ENCODE results near the gene ZMYND8.

DNA sequence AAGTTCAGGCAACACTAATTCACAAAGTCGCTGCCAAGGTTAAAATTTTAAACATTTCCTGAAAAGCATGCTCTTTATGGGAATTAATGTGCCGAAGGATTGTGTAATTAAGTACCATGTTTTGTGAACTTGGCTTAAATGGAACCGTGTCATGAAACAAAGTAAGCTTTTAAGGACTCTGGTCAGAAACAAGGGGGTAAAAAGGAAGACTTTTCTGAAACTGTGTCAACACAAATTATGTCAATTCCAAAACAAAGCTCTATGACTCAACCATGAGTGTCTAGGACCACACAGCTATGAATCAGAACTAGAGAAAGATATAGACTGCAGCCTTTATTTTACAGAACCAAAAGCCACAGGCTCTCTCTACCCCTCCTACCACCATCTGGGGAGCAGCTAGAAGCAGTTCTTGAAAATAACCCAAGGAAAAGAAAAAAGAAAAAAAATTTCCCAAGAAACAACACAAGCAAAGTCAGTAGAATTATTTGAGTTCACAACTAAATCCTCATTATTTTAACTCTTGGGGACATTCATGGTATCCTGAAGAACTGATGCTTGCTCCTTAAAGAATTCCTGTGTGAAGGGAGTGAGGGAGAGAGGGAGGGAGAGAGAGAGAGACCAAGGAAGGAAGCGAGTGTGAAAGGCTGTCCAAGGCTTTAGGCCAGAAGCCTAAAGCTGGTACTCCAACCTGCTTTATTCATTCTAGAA is 81.9 kb downstream of the ZMYND8 start:
- TF ChIP-seq, protein P1, sequence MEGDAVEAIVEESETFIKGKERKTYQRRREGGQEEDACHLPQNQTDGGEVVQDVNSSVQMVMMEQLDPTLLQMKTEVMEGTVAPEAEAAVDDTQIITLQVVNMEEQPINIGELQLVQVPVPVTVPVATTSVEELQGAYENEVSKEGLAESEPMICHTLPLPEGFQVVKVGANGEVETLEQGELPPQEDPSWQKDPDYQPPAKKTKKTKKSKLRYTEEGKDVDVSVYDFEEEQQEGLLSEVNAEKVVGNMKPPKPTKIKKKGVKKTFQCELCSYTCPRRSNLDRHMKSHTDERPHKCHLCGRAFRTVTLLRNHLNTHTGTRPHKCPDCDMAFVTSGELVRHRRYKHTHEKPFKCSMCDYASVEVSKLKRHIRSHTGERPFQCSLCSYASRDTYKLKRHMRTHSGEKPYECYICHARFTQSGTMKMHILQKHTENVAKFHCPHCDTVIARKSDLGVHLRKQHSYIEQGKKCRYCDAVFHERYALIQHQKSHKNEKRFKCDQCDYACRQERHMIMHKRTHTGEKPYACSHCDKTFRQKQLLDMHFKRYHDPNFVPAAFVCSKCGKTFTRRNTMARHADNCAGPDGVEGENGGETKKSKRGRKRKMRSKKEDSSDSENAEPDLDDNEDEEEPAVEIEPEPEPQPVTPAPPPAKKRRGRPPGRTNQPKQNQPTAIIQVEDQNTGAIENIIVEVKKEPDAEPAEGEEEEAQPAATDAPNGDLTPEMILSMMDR (IDR thresholded peaks at IDR 0.05; ENCODE audit: control extremely low read depth in 1 of 3, insufficient read depth in 1 of 3, low read depth in 1 of 3, low read length in 3 of 3) = no peak
- TF ChIP-seq RNF2 (IDR thresholded peaks at IDR 0.05; ENCODE audit: borderline replicate concordance, low read depth, low read length, missing control alignments, poor library complexity, severe bottlenecking) = no peak
- TF ChIP-seq EP300 (IDR thresholded peaks at IDR 0.05; ENCODE audit: borderline replicate concordance in 1 of 2, low read depth in 2 of 2, low read length in 2 of 2) = no peak
- no peak for TF ChIP-seq POLR2A (IDR thresholded peaks at IDR 0.05; ENCODE audit: control extremely low read depth in 1 of 2, low read depth in 2 of 2, low read length in 2 of 2)
- TF ChIP-seq SP2 (IDR thresholded peaks at IDR 0.05; ENCODE audit: low read length) = no peak
- no peak for TF ChIP-seq EZH2 (IDR thresholded peaks at IDR 0.05; ENCODE audit: low read depth, low read length, severe bottlenecking)
- no peak for TF ChIP-seq YY1 (IDR thresholded peaks at IDR 0.05; ENCODE audit: low read depth, low read length)

Measured in H1 (cell line).